ENCODE data around the gene CNTNAP2.

DNA sequence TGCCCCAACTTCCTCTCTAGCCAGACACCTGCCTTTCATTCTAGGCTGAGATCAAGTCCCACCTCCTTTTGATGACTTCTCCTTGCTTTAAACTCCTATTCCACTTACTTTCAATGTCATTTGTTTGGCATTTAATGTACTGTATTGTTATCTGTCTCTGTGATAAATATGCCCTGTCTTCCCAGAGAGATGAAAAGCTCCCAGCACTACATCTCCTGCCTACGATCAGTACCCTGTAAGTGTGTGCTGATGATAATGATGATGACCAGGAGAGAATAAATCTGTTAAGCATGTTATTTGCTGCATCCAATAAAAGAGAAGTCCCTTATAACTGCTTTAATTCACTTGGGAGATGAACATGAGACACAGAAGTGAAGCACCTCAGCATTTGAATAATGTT, 2106.6 kb downstream of the CNTNAP2 start:
- TF ChIP-seq, protein P1, sequence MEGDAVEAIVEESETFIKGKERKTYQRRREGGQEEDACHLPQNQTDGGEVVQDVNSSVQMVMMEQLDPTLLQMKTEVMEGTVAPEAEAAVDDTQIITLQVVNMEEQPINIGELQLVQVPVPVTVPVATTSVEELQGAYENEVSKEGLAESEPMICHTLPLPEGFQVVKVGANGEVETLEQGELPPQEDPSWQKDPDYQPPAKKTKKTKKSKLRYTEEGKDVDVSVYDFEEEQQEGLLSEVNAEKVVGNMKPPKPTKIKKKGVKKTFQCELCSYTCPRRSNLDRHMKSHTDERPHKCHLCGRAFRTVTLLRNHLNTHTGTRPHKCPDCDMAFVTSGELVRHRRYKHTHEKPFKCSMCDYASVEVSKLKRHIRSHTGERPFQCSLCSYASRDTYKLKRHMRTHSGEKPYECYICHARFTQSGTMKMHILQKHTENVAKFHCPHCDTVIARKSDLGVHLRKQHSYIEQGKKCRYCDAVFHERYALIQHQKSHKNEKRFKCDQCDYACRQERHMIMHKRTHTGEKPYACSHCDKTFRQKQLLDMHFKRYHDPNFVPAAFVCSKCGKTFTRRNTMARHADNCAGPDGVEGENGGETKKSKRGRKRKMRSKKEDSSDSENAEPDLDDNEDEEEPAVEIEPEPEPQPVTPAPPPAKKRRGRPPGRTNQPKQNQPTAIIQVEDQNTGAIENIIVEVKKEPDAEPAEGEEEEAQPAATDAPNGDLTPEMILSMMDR (IDR thresholded peaks at IDR 0.05): no peak
- no peak for TF ChIP-seq POLR2AphosphoS5 (IDR thresholded peaks at IDR 0.05; ENCODE audit: insufficient read depth in 1 of 2, low read depth in 1 of 2)
